B cell (primary cell): ENCODE measurements around the gene KLF3. TPM values are rescaled to one million over a fixed set of nuclear protein-coding genes. Genes with fewer than 3 reads are reported as not detected.
A peak's percentile ranks its signal among the peaks of the same experiment; 100 is the strongest.

Source experiments
- ATAC-seq: fragments of 200-7000 bp; cut with Tn5 transposase; one replicate; pipeline ENCODE4 v1.10.0; 2021; ENCODE audit warnings: low read depth, mild to moderate bottlenecking, moderate number of reproducible peaks, moderate library complexity
- CTCF ChIA-PET: fragments of 350-600 bp; sonication (Branson Sonifier 250); formaldehyde crosslinking; loops from one replicate; lab custom pipeline; 2021; ENCODE audit warnings: antibody characterized with exemption, inconsistent platforms; lab: Charles Lee
- POLR2A ChIA-PET: fragments of 350-600 bp; sonication (Branson Sonifier 250); formaldehyde crosslinking; loops from one replicate; lab custom pipeline; 2021; ENCODE audit warnings: antibody characterized with exemption; lab: Charles Lee
- DNase-seq: peaks from one replicate; pipeline ENCODE4 v3.0.0; 2013
- H2AFZ ChIP-seq: 2 replicates; pipeline ENCODE4 v1.6.1; 2012; ENCODE audit warnings: mild to moderate bottlenecking, low read depth, low read length; ENCODE audit not compliant: insufficient read depth, poor library complexity, severe bottlenecking
- H3K27ac ChIP-seq, 2 donors: 1 replicate in 1 of 2; 2 replicates in 1 of 2; pipeline ENCODE4 v1.5.1; 2012 to 2013; ENCODE audit warnings: low read length in 2 of 2, mild to moderate bottlenecking in 2 of 2, moderate library complexity in 1 of 2
- H3K27me3 ChIP-seq, 4 experiments: fragments of 200-600 bp in 1 of 4; sonication (generic) in 1 of 4; replicated peaks in 1 of 4; 1 replicate in 2 of 4; 2 replicates in 2 of 4; pipeline versions ENCODE4 v1.6.1 to v1.7.0; 2013 to 2016; ENCODE audit warnings: low read length in 3 of 4, mild to moderate bottlenecking in 2 of 4, mixed read lengths in 1 of 4, moderate library complexity in 1 of 4; ENCODE audit not compliant: insufficient read depth in 4 of 4, control insufficient read depth in 3 of 4; ENCODE audit errors: control extremely low read depth in 1 of 4
- H3K36me3 ChIP-seq, 2 experiments: replicated peaks in 1 of 2; 1 replicate in 1 of 2; 2 replicates in 1 of 2; pipeline versions ENCODE4 v1.6.1 to v1.7.1; 2013; ENCODE audit warnings: low read length in 1 of 2; ENCODE audit not compliant: insufficient read depth in 2 of 2, control insufficient read depth in 1 of 2; ENCODE audit errors: control extremely low read depth in 1 of 2, extremely low read depth in 1 of 2
- H3K4me1 ChIP-seq, 2 donors: fragments of 200-600 bp in 1 of 2; sonication (generic) in 1 of 2; 1 replicate in 1 of 2; 2 replicates in 1 of 2; pipeline versions ENCODE4 v1.5.1 to v1.6.1; 2013 to 2017; ENCODE audit warnings: low read length in 2 of 2; ENCODE audit not compliant: control insufficient read depth in 2 of 2, insufficient read depth in 2 of 2
- H3K4me2 ChIP-seq: replicated peaks from 2 replicates; pipeline ENCODE3; 2012; ENCODE audit warnings: mild to moderate bottlenecking, low read depth, low read length; ENCODE audit not compliant: poor library complexity, severe bottlenecking
- H3K4me3 ChIP-seq, 5 experiments: fragments of 200-600 bp in 1 of 5; sonication (generic) in 1 of 5; 1 replicate in 3 of 5; 2 replicates in 2 of 5; pipeline versions ENCODE4 v1.5.1 to v1.7.0; 2011 to 2016; ENCODE audit warnings: low read length in 4 of 5, mild to moderate bottlenecking in 4 of 5, low read depth in 2 of 5, control low read depth in 1 of 5, moderate library complexity in 1 of 5; ENCODE audit not compliant: insufficient read depth in 1 of 5; ENCODE audit errors: control extremely low read depth in 1 of 5, extremely low read depth in 1 of 5
- H3K79me2 ChIP-seq: fragments of 200-600 bp; sonication (generic); one replicate; pipeline ENCODE4 v1.6.0; 2016; ENCODE audit warnings: low read length; ENCODE audit not compliant: control insufficient read depth, insufficient read depth
- H3K9ac ChIP-seq: fragments of 200-600 bp; sonication (generic); 2 replicates; pipeline ENCODE4 v1.6.1; 2017; ENCODE audit warnings: mild to moderate bottlenecking, low read length, moderate library complexity
- H3K9me3 ChIP-seq, 3 donors: one replicate each; pipeline versions ENCODE4 v1.6.1 to v1.7.1; 2013; ENCODE audit warnings: low read length in 2 of 3; ENCODE audit not compliant: control insufficient read depth in 2 of 3, insufficient read depth in 1 of 3; ENCODE audit errors: control extremely low read depth in 1 of 3
- H4K20me1 ChIP-seq: 2 replicates; pipeline ENCODE4 v1.6.0; 2012; ENCODE audit warnings: mild to moderate bottlenecking, low read length; ENCODE audit not compliant: insufficient read depth, control insufficient read depth, poor library complexity, severe bottlenecking
- H3K27ac Mint-ChIP-seq: one replicate; pipeline ENCODE4 v1.8.0; 2021; ENCODE audit warnings: mixed read lengths
- H3K27me3 Mint-ChIP-seq: one replicate; pipeline ENCODE4 v1.8.0; 2021; ENCODE audit warnings: mixed read lengths
- H3K4me1 Mint-ChIP-seq: one replicate; pipeline ENCODE4 v1.8.0; 2021; ENCODE audit warnings: mixed read lengths
- H3K4me3 Mint-ChIP-seq: one replicate; pipeline ENCODE4 v1.8.0; 2021; ENCODE audit warnings: mixed read lengths
- H3K9me3 Mint-ChIP-seq: one replicate; pipeline ENCODE4 v1.8.0; 2022; ENCODE audit warnings: mixed read lengths; ENCODE audit not compliant: insufficient read depth
- EZH2 ChIP-seq: IDR thresholded peaks from 2 replicates; pipeline ENCODE4 v1.6.1; 2012; ENCODE audit warnings: borderline replicate concordance, low read depth, mild to moderate bottlenecking, moderate library complexity, low read length; ENCODE audit not compliant: insufficient read depth, poor library complexity, severe bottlenecking
- WGBS: methylation state at CpG from one replicate; pipeline ENCODE4 v1.1.5; 2013; ENCODE audit warnings: missing lambda C conversion rate; ENCODE audit not compliant: insufficient coverage; 5-methylcytosine and 5-hydroxymethylcytosine counted together
- intact Hi-C: fragments of 100-400 bp; cut with micrococcal nuclease; formaldehyde crosslinking; loops from one replicate; pipeline ENCODE4 v1.10.0; 2022
- polyA plus RNA-seq: library from polyadenylated mRNA; depleted of rRNA; stranded (reverse); fragments of >200 nt; gene quantifications from 2 replicates; pipeline ENCODE4 v1.2.3, GENCODE V29; 2012
- total RNA-seq, 2 donors: library from RNA; stranded (reverse); fragments of 120-200 nt in 1 of 2; gene quantifications; 1 replicate in 1 of 2; 2 replicates in 1 of 2; pipeline versions ENCODE4 v1.2.3 to v1.2.4, GENCODE V29; 2013 to 2022
- TF ChIP-seq, protein P1 (sequence below): fragments of 200-600 bp; IDR thresholded peaks from one replicate; pipeline ENCODE4 v1.8.0; 2022; ENCODE audit warnings: antibody characterized with exemption, mild to moderate bottlenecking

Gene KLF3
- total and polyA plus RNA-seq, 2 donors (not counting 1 experiment from before 2014, with no cell fraction given) = 32.9 to 51.9 TPM

GRCh38 chr4:38650133-38650532, 13.9 kb upstream of the KLF3 start:
- Mint-ChIP-seq H3K4me1 (peaks cover 32% of the 10 kb centered on the region), H3K9me3 (peaks cover 2% of the 10 kb centered on the region)

DNA sequence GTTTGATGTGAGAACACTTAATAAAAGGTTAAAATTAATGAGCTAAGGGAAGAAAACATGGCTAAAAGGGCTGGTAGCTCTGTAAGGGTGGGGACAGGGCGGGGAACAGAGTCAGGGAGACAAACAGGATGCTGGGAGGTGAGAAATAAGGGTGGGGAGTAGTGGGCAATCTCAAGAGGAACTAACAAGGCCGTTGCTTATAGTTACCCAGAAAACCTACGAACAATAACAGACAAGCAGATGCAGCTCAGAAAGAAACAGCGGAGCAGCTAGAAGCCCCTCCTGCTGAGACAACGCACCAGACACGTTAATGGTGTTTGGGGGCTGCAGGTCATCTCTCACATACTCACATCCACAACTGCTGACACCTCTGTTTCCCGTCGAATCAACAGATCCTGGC, 9.7 kb upstream of the KLF3 start:
- peak overlapping the region; percentile 96 for H3K27ac Mint-ChIP-seq
- peaks cover 33 to 36% of the 10 kb centered on the region in 2 donors for H3K4me1 ChIP-seq

More at GRCh38 chr4:38650133-38650532, 13.9 kb upstream of the KLF3 start:
- no peaks in the 10 kb centered on the region for H3K27me3 ChIP-seq
- H2AFZ ChIP-seq = no peak overlapping the region
- H3K27me3 Mint-ChIP-seq = peaks cover 3% of the 10 kb centered on the region
- no peak overlapping the region for H3K4me3 Mint-ChIP-seq
- H3K4me2 ChIP-seq = no peak overlapping the region
- intact Hi-C loops = no loop called here
- H3K4me3 ChIP-seq = no peak overlapping the region
- H3K27ac ChIP-seq = no peak overlapping the region
- no peaks in the 10 kb centered on the region for H3K9me3 ChIP-seq
- H4K20me1 ChIP-seq = no peaks in the 10 kb centered on the region
- ChIA-PET POLR2A (no interaction called here), CTCF (interaction anchor here (0.9 kb wide), 1 partner anchor 470 kb away, joined by 3 read pairs; no protein-coding TSS in a partner anchor)
- no peaks in the 10 kb centered on the region for H3K79me2 ChIP-seq
- no peak overlapping the region for H3K9ac ChIP-seq
- ATAC-seq (no peak), DNase-seq (no peak)
- 84% methylated on average over 3 of the region's 9 CpGs for WGBS
- H3K36me3 ChIP-seq = no peaks in the 10 kb centered on the region
- peaks cover 30 to 32% of the 10 kb centered on the region in 2 donors for H3K4me1 ChIP-seq
- H3K27ac Mint-ChIP-seq = no peak overlapping the region
- TF ChIP-seq EZH2 = no peak
- TF ChIP-seq, protein P1, sequence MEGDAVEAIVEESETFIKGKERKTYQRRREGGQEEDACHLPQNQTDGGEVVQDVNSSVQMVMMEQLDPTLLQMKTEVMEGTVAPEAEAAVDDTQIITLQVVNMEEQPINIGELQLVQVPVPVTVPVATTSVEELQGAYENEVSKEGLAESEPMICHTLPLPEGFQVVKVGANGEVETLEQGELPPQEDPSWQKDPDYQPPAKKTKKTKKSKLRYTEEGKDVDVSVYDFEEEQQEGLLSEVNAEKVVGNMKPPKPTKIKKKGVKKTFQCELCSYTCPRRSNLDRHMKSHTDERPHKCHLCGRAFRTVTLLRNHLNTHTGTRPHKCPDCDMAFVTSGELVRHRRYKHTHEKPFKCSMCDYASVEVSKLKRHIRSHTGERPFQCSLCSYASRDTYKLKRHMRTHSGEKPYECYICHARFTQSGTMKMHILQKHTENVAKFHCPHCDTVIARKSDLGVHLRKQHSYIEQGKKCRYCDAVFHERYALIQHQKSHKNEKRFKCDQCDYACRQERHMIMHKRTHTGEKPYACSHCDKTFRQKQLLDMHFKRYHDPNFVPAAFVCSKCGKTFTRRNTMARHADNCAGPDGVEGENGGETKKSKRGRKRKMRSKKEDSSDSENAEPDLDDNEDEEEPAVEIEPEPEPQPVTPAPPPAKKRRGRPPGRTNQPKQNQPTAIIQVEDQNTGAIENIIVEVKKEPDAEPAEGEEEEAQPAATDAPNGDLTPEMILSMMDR = no peak

More for the DNA sequence above, 9.7 kb upstream of the KLF3 start:
- CTCF ChIA-PET = interaction anchor here (0.6 to 1.5 kb wide), 5 partner anchors 10 to 477 kb away, joined by 3 to 6 read pairs (median 3); no protein-coding TSS in a partner anchor
- POLR2A ChIA-PET = interaction anchor here (0.7 to 1.8 kb wide), 2 partner anchors 9 to 1620 kb away, joined by 5 to 9 read pairs; no protein-coding TSS in a partner anchor
- Histone ChIP-seq H3K9me3 (no peaks in the 10 kb centered on the region), H3K36me3 (no peaks in the 10 kb centered on the region), H3K4me3 (peak overlapping the region in 2 of 5 experiments; percentile 5 to 6), H3K4me2 (peak overlapping the region; percentile 62), H3K79me2 (peaks cover 27% of the 10 kb centered on the region), H3K27ac (peak overlapping the region; percentile 88 to 96), H3K9ac (peak overlapping the region; percentile 56), H3K27me3 (no peaks in the 10 kb centered on the region), H4K20me1 (no peaks in the 10 kb centered on the region), H2AFZ (peak overlapping the region; percentile 60)
- Mint-ChIP-seq H3K9me3 (no peaks in the 10 kb centered on the region), H3K27me3 (no peaks in the 10 kb centered on the region), H3K4me1 (peaks cover 39% of the 10 kb centered on the region), H3K4me3 (peak overlapping the region; percentile 79)
- 17% methylated on average over 1 of the region's 8 CpGs for WGBS
- intact Hi-C loops = no loop called here
- DNase-seq (peak; percentile 75), ATAC-seq (peak; percentile 90)
- TF ChIP-seq EZH2 = no peak
- TF ChIP-seq, protein P1 = no peak
